Central memory CD4-positive, alpha-beta T cell (primary cell): Measurements from ENCODE around the gene COL20A1.
"Not testable (repeated sequence)": the region's sequence is repeated elsewhere in the genome, so short reads cannot be mapped to it uniquely, and the experiment has no call there.

Experiments used
- DNase-seq: peaks from one replicate; pipeline ENCODE4 v3.0.0; 2022

Gene COL20A1

DNA sequence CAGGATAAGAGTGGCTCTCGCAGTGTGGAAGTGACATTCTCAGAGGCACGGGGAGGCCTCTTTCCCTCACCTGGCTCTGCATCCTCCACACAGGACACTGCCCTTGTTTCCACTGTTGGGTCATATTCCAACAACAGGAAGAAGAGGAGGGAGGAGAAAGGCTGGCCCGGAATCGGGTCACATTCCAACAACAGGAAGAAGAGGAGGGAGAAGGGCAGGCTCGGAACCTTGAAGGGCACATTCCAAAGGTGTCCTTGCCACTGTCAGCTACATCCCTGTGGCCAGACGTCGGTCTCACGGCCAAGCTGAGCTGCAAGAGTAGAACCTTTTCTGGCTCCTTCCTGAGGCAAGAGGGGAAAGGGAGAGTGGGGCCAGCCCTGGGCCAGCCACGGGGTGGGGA lies 42.7 kb downstream of the COL20A1 start:
- DNase-seq = no peak

DNA sequence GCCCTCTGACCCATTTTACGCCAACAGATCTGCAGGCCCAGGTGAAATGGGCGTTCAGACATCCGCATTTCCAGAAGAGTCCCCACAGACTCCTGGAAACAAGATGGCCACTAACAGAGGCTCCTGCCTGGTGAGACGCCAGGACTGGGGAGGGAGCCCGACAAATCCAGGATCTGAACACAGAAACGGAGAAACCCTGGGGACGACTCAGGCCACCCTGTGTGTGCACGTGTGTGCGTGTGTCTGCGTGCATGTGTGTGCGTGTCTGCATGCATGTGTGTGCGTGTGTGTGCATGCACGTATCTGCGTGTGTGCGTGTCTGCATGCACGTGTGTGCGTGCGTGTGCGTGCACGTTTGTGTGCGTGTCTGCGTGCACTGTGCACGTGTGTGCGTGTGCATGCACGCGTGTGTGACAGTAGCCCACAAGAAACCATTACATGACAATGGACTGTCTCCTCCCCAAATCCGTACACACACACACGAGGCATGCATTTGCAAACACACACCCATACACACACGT lies 43.3 kb downstream of the COL20A1 start:
- no peak for DNase-seq

- DNase-seq = no peak
Observed at GRCh38 chr20:63337786-63338420, 44.9 kb downstream of the COL20A1 start.

GRCh38 chr20:63339154-63340094 lies 46.4 kb downstream of the COL20A1 start:
- not testable (repeated sequence) for DNase-seq

DNA sequence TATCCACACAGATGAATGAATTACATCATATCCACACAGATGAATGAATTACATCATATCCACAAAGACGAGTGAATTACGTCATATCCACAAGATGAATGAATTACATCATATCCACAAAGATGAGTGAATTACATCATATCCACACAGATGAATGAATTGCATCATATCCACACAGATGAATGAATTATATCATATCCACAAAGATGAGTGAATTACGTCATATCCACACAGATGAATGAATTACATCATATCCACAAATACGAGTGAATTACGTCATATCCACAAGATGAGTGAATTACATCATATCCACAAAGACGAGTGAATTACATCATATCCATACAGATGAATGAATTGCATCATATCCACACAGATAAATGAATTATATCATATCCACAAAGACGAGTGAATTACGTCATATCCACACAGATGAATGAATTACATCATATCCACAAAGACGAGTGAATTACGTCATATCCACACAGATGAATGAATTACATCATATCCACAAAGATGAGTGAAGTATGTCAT lies 47.2 kb downstream of the COL20A1 start:
- DNase-seq = not testable (repeated sequence)

- DNase-seq = no peak
Observed at GRCh38 chr20:63342561-63343459, 49.8 kb downstream of the COL20A1 start.

DNA sequence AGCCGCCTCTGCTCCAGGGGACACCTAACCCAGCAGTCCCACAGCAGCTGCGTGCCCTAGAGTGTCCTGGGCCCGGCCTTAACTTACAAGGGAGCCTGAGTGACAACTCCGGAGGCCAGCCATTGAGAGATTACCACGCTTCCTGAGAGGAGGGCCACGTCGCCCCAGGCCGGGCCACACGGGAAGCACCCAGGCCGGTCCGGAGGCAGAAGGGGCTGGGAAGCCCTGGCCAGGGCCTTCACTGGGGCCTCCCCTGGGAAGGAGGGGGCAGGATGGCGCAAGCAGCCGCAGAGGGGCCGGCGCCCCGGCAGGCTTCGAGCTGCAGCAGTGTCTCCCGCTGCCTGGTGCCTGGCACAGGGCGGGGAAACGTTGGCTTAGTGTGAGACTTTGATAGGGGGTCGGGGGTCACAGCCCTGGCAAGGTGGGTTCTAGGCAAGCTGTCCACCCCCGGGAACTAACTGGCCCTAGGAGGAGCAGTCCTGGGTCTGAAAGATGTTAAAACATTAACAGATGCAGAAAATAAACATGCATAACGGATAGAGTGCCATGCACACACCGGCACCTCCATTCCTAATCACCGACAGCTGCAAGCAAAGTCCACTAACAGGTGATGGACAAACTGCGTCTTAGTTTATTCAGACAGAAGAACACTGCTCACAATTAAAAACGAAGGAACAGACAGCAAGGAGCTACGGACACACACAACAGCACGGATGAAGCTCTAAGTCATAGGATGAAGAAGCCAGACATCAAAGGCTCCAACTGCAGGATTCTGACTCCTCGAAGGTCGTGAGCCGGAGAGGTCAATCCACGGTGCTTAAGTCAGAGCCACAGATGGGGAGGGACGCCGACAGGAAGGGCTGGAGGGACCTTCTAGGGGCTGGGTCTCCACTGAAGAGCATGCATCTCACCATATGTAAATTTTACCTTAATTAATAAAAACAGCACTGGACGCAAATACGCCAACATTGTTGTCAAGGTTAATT lies 50.8 kb downstream of the COL20A1 start:
- DNase-seq = no peak

GRCh38 chr20:63344616-63345327 lies 51.8 kb downstream of the COL20A1 start:
- no peak for DNase-seq

- no peak for DNase-seq
Observed at GRCh38 chr20:63345328-63346100, 52.5 kb downstream of the COL20A1 start.

DNA sequence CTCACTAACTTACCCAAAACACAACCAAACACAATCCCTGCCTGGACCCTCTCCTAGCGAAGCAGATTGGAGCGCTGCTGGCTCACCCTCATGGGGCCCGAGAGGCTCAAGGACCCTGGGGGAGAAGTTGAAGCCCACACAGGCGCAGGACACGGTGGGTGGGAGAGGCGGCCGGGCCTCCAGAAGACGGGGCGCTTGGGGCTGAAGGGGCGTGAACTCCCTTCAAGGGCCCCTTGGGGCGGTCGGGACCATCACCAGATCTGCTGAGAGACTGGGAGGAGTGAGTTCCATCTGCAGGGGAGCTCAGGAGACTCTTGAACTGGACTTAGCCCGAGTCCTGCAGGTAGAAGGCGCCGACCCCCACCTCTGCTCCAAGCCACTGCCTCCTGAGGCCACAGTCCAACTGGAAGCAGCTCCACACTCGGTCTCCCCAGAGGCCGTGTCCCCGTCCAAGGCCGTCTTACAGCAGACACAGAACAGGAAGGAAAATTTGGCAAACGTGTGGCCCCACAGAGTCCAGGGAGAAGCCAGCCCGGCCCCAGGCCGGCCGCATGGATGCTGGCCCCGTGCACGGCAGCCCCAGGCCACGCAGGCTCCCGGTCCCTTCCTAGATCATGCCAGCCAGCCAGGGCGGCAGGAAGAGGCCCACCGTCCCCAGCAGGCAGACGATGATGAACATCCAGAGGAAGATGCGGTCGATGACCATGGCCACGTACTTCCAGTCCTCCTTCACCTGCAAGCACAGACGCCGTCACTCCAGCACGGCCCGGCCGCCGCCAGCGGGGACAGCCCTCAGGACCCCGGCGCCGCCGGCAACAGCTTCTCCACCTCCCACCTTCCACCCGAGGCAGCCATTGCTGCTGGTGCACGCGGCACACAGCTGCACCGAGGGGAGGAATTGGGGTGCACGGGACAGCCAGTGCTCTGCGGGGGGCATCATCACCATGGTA lies 53.4 kb downstream of the COL20A1 start:
- DNase-seq = no peak

- no peak for DNase-seq
Observed at GRCh38 chr20:63347081-63347741, 54.2 kb downstream of the COL20A1 start.

- DNase-seq = no peak
Observed at GRCh38 chr20:63347950-63348827, 55.2 kb downstream of the COL20A1 start.

DNA sequence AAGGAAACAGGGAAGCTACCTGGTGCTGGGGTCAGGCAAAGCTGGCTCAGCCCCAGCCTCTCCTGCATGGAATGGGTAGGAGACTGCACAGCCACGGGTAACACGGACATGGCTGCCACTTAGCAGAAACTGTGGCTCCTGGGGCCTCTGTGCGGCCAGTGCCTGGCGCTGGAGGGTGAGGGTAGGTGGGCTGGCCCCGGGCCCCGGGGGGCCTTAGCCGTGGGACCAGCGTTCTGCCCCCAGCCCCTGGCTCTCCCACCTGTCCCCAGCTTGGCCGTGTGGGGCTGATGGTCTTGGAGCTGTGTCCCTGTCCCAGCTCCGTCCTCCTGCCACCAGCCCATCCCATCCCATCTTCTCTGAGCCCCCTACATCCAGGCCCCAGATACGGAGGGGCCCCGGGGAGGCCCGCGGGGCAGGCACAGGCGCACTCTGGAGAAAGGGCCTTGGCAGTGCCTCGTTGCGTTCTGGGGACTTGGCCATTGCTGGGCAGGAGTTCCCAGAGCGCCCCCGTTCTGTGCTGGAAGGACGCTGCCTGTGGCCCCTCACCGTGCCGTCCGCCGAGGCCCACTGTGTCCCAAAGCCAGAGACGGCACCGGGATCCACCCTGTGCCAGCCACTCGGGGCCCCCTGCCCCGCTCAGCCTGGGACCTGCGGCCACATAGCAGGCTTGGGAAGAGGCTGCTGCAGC lies 56.0 kb downstream of the COL20A1 start:
- DNase-seq = no peak

- DNase-seq = no peak
Observed at GRCh38 chr20:63349516-63349895, 56.5 kb downstream of the COL20A1 start.

GRCh38 chr20:63350196-63350595 lies 57.2 kb downstream of the COL20A1 start:
- no peak for DNase-seq

DNA sequence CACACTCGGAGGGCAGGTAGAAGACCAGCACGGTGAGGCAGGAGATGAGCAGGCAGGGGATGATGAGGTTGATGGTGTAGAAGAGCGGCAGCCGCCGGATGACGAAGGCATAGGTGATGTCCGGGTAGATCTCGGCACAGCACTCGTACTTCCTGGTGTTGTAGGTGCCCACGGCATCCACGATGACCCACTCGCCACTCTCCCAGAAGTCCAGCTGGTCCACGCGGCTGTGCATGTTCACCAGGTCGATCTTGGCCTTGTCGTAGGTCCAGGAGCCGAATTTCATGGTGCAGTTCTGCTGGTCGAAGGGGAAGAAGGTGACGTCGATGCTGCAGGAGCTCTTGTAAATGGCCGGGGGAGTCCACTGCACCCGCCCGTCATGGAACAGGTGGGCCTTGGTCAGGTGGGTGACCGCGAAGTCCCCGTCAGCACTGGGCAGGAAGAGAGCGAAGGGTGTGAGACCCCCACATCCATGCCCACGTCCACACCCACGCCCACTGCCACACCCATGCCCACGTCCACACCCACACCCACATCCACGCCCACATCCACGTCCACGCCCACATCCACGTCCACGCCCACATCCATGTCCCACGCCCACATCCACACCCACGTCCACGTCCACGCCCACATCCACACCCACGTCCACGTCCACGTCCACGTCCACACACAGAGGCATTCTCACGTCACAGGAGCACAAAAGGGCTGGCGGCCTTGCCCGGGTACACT lies 57.8 kb downstream of the COL20A1 start:
- DNase-seq = no peak
